ENCODE measurements around the gene GLMP.

GLMP gene

DNA sequence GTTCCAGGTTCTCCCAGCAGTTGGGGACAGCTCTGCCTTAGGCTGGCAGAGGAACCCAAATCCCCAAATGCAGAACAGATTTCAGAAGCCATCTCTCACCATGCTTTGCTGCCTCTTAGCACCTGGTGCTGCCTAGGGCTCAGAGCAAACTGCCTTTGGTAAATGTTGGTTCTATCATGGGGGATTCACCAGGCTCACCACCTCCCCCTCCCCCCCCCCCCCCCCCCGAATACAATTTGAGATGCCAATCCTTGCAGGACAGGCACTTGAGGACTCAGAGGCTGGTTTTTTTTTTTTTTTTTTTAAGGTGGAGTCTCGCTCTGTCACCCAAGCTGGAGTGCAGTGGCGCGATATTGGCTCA is 47.2 kb downstream of the GLMP start:
- no peaks in the 10 kb centered on the region for H3K9me3 Mint-ChIP-seq
- H3K27ac Mint-ChIP-seq: no peak overlapping the region
- H3K4me3 Mint-ChIP-seq: no peak overlapping the region
- peaks cover 8% of the 10 kb centered on the region for H3K4me1 Mint-ChIP-seq (ENCODE audit: low read depth)
- peaks cover 14% of the 10 kb centered on the region for H3K36me3 Mint-ChIP-seq (ENCODE audit: low read depth)
- H3K27me3 Mint-ChIP-seq (ENCODE audit: low read depth): no peaks in the 10 kb centered on the region

DNA sequence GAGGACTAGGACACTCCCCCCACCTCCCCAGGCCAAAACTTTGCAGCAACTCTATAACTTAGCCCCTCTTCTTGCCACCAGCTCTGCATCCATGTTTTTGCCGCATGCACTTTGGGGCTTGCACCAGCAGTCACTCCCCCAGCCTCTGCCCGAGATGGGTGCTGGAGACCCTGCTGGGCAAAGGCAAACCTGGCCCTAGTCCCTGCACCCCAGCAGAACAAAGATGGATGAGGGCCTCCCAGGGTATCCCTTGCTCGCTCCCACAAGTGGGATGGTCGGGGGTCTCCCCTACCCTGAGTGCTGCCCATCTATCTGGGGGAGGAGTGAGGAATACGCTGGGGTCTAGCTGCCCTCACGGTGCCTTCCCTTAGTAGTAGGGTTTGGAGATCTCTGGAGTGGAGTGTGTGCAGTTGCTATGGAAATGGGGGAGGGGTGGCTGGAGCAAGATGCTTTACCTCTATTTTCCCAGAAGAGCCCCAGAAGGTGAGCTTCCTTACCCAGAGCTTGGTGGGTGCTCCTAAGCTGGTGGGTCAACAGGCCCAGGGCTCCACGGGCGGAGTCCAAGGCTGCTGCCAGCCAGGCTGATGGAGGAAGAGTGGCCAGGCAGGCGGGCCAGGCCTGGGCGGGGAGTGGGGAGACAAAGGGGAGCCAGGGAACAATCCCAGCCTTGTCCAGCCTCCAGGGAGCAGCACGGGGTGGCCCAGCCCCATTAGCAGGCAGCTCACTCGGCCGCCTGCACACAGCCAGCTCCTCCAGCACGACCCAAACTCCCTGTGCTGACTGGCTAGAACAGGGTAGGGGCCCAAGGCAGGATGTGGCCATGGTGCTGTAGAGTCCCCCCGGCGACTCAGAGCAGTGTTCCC is 47.8 kb downstream of the GLMP start, which contains the start of gene PAQR6:
Gene PAQR6, minus strand, starts transcription at position 597 of the 863 bp plus-strand sequence. CDS start 1,325 bp downstream, outside the sequence.
- H3K4me1 Mint-ChIP-seq (ENCODE audit: low read depth): peaks cover 8% of the 10 kb centered on the region
- H3K9me3 Mint-ChIP-seq: no peaks in the 10 kb centered on the region
- H3K27me3 Mint-ChIP-seq (ENCODE audit: low read depth): no peaks in the 10 kb centered on the region
- peaks cover 9% of the 10 kb centered on the region for H3K36me3 Mint-ChIP-seq (ENCODE audit: low read depth)
- H3K4me3 Mint-ChIP-seq: no peak within 1 kb of the TSS
- H3K27ac Mint-ChIP-seq: no peak within 1 kb of the TSS

DNA sequence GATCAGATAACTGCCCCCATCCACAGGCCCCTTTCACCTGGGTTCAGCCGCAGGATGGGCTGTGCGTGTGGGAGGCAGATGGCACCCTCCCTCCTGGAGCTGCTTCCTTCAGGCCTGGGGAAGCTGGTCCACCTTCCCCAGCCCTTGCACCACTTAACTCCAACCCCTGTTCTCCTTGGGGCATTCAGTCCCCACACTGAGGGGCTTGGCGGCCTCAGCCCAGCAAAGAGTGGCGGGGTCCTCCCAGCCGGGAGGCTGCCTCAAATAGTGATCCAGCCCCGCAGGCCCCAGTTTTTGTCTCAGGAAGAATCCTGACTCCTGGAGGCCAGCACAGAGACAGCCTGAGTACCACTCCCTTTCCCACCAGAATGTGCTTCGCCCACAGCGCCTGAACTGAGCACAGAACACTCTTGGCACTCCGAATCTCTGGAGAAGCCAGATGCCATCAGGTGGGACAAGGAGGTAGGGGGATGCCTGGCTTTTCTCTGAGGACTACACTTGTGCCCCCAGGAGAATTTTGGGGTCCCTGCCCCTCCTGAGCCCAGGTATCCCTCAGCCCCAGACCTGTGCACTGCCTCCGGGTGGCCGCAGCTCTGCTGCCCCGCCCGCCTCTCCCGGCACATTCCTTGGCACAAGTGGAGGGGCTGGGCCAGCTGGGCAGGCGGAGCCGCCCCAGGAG is 48.6 kb downstream of the GLMP start:
- Mint-ChIP-seq H3K4me1 (ENCODE audit: low read depth) (peaks cover 8% of the 10 kb centered on the region), H3K27ac (no peak overlapping the region), H3K36me3 (ENCODE audit: low read depth) (peaks cover 3% of the 10 kb centered on the region), H3K9me3 (no peaks in the 10 kb centered on the region), H3K4me3 (no peak overlapping the region), H3K27me3 (ENCODE audit: low read depth) (no peaks in the 10 kb centered on the region)

DNA sequence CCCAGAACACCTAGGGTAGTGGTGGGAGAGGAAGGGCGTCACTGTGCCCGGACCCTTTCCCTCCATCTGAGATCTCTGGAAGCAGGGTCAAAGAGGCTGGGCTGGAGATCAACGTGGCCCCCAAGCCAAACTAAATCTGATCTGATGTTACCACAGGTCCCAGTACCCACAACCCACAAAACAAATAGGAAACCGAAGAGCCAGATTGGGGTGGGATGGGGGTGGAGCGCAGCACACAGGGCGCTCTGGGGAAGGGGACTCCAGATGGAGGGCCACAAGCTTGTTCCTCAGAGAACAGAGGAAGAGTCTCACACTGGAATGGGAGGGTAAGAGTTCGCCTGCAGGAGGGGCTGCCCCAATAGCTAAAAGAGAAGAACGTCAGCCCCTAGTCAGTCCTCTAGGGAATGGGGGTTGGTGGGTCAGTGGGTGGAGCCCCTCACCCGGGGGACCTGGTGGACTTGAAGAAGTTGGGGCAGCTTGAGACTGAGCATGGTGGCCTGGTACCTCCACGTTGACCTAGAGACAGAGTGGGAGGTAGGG is 49.2 kb downstream of the GLMP start:
- H3K4me3 Mint-ChIP-seq: no peak overlapping the region
- H3K9me3 Mint-ChIP-seq: no peaks in the 10 kb centered on the region
- peaks cover 8% of the 10 kb centered on the region for H3K4me1 Mint-ChIP-seq (ENCODE audit: low read depth)
- H3K27me3 Mint-ChIP-seq (ENCODE audit: low read depth): no peaks in the 10 kb centered on the region
- peaks cover 3% of the 10 kb centered on the region for H3K36me3 Mint-ChIP-seq (ENCODE audit: low read depth)
- H3K27ac Mint-ChIP-seq: no peak overlapping the region

GRCh38 chr1:156245451-156246232 is 49.8 kb downstream of the GLMP start:
- H3K27me3 Mint-ChIP-seq (ENCODE audit: low read depth): no peaks in the 10 kb centered on the region
- no peaks in the 10 kb centered on the region for H3K9me3 Mint-ChIP-seq
- peak overlapping the region; percentile 82 for H3K27ac Mint-ChIP-seq
- peaks cover 8% of the 10 kb centered on the region for H3K4me1 Mint-ChIP-seq (ENCODE audit: low read depth)
- H3K4me3 Mint-ChIP-seq: peak overlapping the region; percentile 72
- peaks cover 6% of the 10 kb centered on the region for H3K36me3 Mint-ChIP-seq (ENCODE audit: low read depth)

DNA sequence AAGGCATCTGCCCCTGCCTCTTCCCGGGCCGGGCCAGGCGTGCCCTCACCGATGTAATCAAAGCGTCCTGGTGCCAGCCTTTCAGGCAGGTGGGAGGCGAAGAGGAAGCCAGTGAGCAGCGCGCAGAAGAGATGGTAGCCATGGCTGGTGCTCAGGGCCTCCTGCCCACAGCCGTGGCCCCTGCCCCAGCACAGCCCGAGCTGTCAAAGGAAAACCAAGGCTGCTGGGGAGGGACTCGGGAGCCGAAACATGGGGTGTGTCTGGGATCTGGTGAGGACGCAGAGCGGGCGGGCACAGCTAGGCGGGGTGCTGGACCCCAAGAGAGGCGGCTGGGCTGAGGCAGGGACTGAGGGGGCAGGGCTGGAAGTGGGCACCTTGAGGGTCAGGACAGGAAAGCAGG is 50.8 kb downstream of the GLMP start:
- peaks cover 7% of the 10 kb centered on the region for H3K36me3 Mint-ChIP-seq (ENCODE audit: low read depth)
- peak overlapping the region; percentile 72 for H3K4me3 Mint-ChIP-seq
- H3K4me1 Mint-ChIP-seq (ENCODE audit: low read depth): peaks cover 11% of the 10 kb centered on the region
- H3K9me3 Mint-ChIP-seq: no peaks in the 10 kb centered on the region
- H3K27me3 Mint-ChIP-seq (ENCODE audit: low read depth): no peaks in the 10 kb centered on the region
- no peak overlapping the region for H3K27ac Mint-ChIP-seq

- H3K4me3 Mint-ChIP-seq: no peak overlapping the region
- peaks cover 7% of the 10 kb centered on the region for H3K36me3 Mint-ChIP-seq (ENCODE audit: low read depth)
Observed at GRCh38 chr1:156244126-156244525, 51.4 kb downstream of the GLMP start.

GRCh38 chr1:156242738-156243137 is 52.7 kb downstream of the GLMP start:
- H3K27ac Mint-ChIP-seq: no peak overlapping the region
- H3K9me3 Mint-ChIP-seq: no peaks in the 10 kb centered on the region
- H3K4me3 Mint-ChIP-seq: no peak overlapping the region
- H3K27me3 Mint-ChIP-seq (ENCODE audit: low read depth): no peaks in the 10 kb centered on the region
- H3K4me1 Mint-ChIP-seq (ENCODE audit: low read depth): peaks cover 11% of the 10 kb centered on the region
- peaks cover 18% of the 10 kb centered on the region for H3K36me3 Mint-ChIP-seq (ENCODE audit: low read depth)

More at GRCh38 chr1:156244126-156244525, 51.4 kb downstream of the GLMP start:
- Mint-ChIP-seq H3K4me1 (ENCODE audit: low read depth) (peaks cover 11% of the 10 kb centered on the region), H3K27me3 (ENCODE audit: low read depth) (no peaks in the 10 kb centered on the region), H3K9me3 (no peaks in the 10 kb centered on the region), H3K27ac (no peak overlapping the region)
